IPS-18a (cell line): Measurements from ENCODE around the gene APH1B.
"Not testable (repeated sequence)": the region's sequence is repeated elsewhere in the genome, so short reads cannot be mapped to it uniquely, and the experiment has no call there.

Experiments
- H3K27ac ChIP-seq: one replicate; pipeline ENCODE4 v1.5.1; 2013; ENCODE audit warnings: low read length
- H3K27me3 ChIP-seq: one replicate; pipeline ENCODE4 v1.6.1; 2013; ENCODE audit warnings: mild to moderate bottlenecking, low read length; ENCODE audit not compliant: control insufficient read depth, insufficient read depth
- H3K36me3 ChIP-seq: one replicate; pipeline ENCODE4 v1.6.1; 2013; ENCODE audit warnings: low read depth, low read length; ENCODE audit not compliant: control insufficient read depth
- H3K4me1 ChIP-seq: one replicate; pipeline ENCODE4 v1.6.1; 2013; ENCODE audit warnings: low read depth, low read length; ENCODE audit not compliant: control insufficient read depth
- H3K4me3 ChIP-seq: one replicate; pipeline ENCODE4 v1.5.1; 2013; ENCODE audit warnings: low read length
- H3K9ac ChIP-seq: one replicate; pipeline ENCODE4 v1.6.1; 2013; ENCODE audit warnings: mild to moderate bottlenecking, low read length, moderate library complexity
- H3K9me3 ChIP-seq: one replicate; pipeline ENCODE4 v1.6.1; 2013; ENCODE audit warnings: low read depth, low read length; ENCODE audit not compliant: control insufficient read depth

Gene APH1B

DNA sequence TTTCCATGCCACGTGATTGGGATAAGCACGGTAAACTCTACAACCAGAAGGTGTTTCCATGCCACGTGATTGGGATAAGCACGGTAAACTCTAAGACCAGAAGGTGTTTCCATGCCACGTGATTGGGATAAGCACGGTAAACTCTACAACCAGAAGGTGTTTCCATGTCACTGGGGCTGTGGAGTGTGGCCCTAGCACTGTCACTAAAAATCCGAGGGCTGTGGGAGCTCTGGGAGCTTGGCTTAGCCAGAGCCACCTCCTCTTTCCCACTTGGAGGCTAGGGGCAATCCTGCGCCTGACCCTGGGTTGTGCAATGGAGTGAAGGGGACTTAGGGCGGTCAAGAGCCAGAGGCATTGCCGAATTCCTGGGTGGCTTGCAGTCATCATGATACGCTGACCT is 43.6 kb downstream of the APH1B start:
- H3K27ac ChIP-seq, H3K4me3 ChIP-seq, H3K36me3 ChIP-seq, H3K4me1 ChIP-seq, H3K27me3 ChIP-seq, H3K9ac ChIP-seq, H3K9me3 ChIP-seq: not testable (repeated sequence)

DNA sequence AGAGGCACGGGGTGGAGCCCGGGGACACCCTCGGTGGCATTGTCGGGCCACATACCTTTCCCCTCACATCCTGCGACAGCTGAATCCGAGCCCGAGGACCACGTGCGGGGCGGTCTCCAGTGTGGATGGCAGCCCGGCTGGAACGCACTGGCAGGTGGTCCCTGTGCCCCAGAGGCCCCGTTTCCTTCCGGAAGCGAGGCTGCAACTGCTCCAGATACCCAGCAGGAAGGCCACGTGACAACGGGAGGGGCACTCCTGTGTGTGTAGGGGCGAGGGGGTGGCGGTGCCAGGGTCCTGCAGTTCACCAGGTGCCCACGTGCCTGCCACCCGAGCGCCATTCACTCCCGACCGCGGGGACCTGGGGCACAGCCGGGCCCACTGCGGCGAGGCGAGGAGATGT is 44.1 kb downstream of the APH1B start:
- H3K9me3 ChIP-seq, result no peaks in the 10 kb centered on the region
- no peaks in the 10 kb centered on the region for H3K27me3 ChIP-seq
- no peak overlapping the region for H3K4me3 ChIP-seq
- H3K36me3 ChIP-seq, result no peaks in the 10 kb centered on the region
- peaks cover 6% of the 10 kb centered on the region for H3K4me1 ChIP-seq
- no peak overlapping the region for H3K27ac ChIP-seq
- no peak overlapping the region for H3K9ac ChIP-seq

DNA sequence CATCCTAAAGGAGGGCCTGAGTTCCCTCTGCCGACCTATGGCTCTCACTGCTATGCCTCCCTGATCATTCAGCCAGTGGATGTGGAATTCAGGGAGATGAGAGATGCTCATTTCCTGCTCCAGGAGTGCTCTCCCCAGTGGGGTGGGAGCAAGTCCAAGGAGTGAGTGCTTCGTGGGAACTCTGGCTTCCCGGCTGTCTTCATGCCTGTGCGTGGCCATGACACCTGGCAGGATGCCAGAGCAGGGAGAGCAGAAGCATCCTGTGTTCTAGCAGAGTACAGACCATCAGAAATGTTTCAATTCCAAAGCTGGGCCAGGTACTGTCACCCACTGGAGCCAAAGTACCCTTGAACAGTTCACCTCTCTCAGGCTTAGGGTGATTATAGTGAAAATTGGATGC is 45.1 kb downstream of the APH1B start:
- no peaks in the 10 kb centered on the region for H3K36me3 ChIP-seq
- no peak overlapping the region for H3K27ac ChIP-seq
- no peak overlapping the region for H3K4me3 ChIP-seq

DNA sequence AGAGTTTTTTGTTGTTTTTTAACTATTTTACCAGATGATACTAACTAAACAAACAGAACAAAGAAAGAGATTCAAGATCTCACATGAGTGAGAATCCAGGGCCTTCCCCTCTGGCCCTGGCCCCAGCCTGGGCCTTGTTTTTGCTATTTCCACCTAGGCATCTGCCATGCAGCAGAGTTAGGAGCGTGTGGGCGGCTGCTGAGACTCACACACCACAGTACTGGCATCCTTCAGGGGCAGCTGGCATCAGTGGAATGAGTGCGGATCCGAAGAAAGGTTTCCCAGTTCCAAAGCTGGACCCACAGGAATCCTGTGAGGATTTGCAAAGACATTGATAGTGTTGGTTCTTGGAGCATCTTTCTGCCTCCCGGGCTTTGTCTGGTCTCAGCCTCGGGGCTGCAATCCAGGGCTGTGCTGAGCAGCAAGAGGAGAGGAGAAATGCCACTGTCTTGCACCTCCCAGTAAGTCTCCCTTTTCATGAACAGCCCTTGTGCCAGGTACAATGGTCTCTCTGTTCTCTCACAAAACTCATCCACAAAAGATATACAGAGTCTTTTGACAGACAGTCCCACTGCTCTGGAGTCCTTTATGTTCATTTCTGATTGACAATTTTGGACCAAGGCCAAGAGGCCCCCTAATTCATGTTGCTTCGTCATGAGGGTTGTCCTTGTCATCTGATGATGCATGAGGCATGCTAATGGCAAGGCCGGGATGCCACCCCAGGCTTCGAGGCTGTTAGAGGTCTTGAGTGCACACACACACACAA is 46.6 kb downstream of the APH1B start:
- Histone ChIP-seq H3K4me1 (peaks cover 6% of the 10 kb centered on the region), H3K27me3 (no peaks in the 10 kb centered on the region), H3K27ac (no peak overlapping the region), H3K9ac (no peak overlapping the region), H3K9me3 (no peaks in the 10 kb centered on the region), H3K36me3 (no peaks in the 10 kb centered on the region), H3K4me3 (no peak overlapping the region)

More for the DNA sequence above, 45.1 kb downstream of the APH1B start:
- Histone ChIP-seq H3K4me1 (peaks cover 6% of the 10 kb centered on the region), H3K9ac (no peak overlapping the region), H3K9me3 (no peaks in the 10 kb centered on the region), H3K27me3 (no peaks in the 10 kb centered on the region)

DNA sequence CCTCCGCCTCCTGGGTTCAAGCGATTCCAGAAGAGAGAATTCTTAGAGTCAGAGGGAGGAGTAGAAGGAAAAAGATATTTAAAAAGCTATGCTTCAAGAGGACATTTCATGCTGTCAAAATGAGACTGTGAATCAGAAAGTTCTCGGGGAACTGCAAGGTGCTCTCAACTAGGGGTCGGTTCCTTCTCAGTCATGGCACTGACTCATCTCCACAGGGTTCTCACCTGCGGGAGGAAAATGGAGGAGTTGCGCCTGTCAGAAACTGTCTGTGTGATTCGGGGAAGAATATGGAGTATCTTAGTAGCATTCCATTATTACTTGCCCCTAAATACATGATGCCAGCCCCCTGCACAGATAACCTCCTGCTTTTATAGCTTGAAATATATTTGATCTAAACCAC is 47.4 kb downstream of the APH1B start:
- Histone ChIP-seq H3K27ac (no peak overlapping the region), H3K27me3 (no peaks in the 10 kb centered on the region), H3K9ac (no peak overlapping the region), H3K4me3 (no peak overlapping the region), H3K4me1 (peaks cover 6% of the 10 kb centered on the region), H3K9me3 (no peaks in the 10 kb centered on the region), H3K36me3 (no peaks in the 10 kb centered on the region)

DNA sequence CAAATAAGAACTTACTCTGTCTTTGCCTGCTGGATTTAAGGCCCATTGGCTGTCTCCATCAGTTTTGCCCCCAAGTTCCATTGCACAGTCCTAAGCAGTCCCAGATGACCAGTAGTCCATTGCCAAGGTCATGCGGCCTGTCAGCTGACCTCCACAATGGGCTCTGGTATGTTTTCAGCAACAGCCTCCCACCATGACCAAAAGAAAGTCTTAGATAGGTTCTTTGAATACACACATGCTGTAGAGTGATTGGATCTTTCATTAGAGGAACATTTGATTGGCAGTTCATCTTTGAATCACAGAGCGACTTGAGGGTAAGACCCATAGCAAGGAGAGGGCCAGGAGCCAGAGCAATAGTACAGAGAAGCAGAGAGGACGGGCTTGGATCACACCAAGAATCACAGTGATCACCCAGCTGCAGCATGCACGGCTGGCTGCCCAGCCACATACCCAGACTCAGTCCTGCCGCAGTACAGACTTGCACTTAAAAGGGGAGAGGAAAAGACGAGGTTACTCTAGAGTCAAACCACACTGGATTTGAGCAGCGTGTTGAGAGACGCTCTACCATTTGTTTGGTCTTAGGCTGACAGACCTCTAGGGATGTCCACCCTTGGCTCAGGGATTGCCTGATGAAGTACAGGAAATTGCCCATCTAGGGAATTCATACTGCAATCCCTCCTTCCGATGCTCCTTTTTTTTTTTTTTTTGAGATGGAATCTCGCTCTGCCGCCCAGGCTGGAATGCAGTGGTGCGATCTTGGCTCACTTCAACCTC is 50.4 kb downstream of the APH1B start:
- Histone ChIP-seq H3K4me3 (no peak overlapping the region), H3K27ac (no peak overlapping the region), H3K4me1 (peaks cover 6% of the 10 kb centered on the region), H3K27me3 (no peaks in the 10 kb centered on the region), H3K9ac (no peak overlapping the region), H3K9me3 (no peaks in the 10 kb centered on the region), H3K36me3 (no peaks in the 10 kb centered on the region)

DNA sequence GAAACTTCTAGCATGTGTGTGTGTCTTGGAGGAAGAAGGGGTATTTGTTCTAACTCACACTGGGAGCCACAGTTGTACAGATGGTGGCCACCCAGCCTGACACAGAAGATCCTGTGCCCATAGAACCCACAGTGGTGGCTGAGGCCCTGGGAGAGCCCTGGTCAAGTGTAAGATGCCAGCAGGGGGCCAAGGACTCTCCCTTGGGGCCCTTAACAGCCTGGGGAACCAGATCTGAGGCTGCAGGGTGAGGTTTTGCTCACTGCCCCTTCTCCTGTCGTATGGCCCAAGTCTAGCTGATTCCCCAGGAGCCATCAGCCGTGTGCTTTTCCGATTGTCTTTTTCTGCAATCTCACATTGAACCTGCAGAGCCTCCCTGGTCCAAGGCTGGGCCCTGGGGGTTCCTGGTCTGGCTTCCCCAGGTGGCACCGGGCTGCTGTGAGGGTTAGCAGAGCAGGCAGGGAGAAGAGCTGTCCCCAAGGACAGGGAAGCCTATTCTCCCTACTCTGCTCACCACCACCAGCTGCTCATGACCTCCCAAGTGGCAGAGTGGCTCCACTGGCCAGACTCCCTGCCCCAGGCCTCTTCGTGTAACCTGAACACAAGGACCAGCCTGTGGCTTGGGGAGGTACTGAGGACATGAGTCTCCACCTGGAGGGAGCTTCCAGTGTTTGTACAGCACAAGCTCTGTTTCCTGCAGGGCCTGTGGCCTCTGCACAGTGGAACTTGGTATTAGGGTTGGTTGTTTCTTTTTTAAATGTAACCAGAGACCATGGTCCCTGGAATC is 52.4 kb downstream of the APH1B start:
- Histone ChIP-seq H3K9ac (no peak overlapping the region), H3K4me1 (no peaks in the 10 kb centered on the region), H3K27ac (no peak overlapping the region), H3K36me3 (no peaks in the 10 kb centered on the region), H3K4me3 (no peak overlapping the region), H3K9me3 (no peaks in the 10 kb centered on the region), H3K27me3 (no peaks in the 10 kb centered on the region)

DNA sequence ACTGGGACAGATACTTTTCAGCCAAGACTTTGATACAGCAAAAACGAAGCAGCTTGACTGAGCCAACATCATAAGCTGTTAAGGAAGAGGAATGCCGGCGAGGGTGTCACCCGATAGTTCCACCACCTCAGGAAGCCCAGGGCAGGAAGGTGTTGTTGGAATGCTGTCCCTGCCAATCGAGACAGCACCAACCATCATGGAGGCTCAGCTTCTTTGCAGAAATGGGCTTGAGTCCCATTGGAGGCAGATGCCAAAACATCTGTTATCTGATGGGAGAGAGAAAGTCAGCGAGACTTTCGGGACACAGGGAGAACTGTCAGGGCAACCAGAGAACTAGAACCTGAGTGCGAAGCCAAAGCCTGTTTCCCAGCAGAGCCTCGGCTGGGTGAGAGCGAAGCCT is 53.5 kb downstream of the APH1B start:
- H3K36me3 ChIP-seq, result no peaks in the 10 kb centered on the region
- H3K27me3 ChIP-seq, result no peaks in the 10 kb centered on the region
- no peak overlapping the region for H3K27ac ChIP-seq
- no peaks in the 10 kb centered on the region for H3K4me1 ChIP-seq
- no peak overlapping the region for H3K9ac ChIP-seq
- no peak overlapping the region for H3K4me3 ChIP-seq
- no peaks in the 10 kb centered on the region for H3K9me3 ChIP-seq

DNA sequence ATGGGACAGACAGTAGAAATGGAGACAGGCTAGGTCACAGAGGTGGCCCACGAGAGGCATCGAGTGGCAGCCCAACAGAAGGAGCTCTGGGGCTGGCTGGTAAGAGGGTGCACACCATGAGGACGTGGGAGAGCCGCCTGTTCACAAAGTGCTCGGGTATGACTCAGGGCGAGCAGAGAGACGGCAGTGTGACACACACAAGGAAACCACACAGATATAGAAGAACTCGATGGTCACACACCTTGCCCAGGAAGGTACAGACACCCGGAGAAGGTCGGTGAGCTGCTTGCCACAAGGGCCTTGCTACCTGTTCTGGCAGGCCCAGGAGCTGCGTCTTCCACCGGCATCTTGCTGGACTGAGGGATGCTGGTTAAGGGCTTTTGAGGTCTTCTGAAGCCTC is 54.1 kb downstream of the APH1B start:
- no peaks in the 10 kb centered on the region for H3K27me3 ChIP-seq
- no peak overlapping the region for H3K9ac ChIP-seq
- H3K4me1 ChIP-seq, result no peaks in the 10 kb centered on the region
- H3K27ac ChIP-seq, result no peak overlapping the region
- no peaks in the 10 kb centered on the region for H3K9me3 ChIP-seq
- H3K36me3 ChIP-seq, result no peaks in the 10 kb centered on the region
- H3K4me3 ChIP-seq, result no peak overlapping the region

DNA sequence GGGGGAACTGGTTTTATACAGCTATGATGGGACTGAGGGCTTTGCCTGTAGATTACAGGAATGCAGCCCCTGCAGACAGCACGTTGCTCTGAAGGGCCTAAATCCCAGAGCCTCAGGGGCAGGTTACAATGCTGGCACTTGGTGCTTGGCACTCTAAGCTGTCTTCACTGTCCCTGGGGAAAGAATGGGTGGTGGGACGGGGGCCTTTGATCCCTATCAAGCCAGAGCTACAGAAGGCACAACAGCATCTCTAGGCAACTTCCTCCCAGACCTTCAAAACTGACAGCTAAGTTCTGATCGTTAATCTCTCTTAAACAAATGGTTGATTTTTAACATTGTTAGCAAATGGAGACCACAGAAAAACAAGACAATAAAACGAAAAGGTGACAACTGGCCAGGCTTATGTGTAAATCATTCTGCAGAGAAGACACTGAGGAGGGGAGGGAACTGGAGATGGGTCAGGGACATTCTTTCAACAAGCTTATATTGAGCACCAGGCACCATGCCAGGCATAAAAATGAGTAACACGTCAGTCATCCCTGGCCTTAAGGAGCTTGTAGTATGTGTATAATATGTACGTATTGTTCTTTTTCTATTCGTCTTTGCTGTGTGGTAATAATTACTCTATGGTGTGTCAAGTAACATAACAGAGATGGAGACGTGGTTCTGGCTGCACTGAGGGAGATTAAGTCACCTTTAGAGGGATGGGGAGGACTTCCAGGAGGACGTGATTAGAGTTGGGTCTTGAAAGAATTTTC is 55.1 kb downstream of the APH1B start:
- Histone ChIP-seq H3K9me3 (no peaks in the 10 kb centered on the region), H3K27me3 (no peaks in the 10 kb centered on the region), H3K27ac (no peak overlapping the region), H3K36me3 (no peaks in the 10 kb centered on the region), H3K9ac (no peak overlapping the region), H3K4me3 (no peak overlapping the region), H3K4me1 (no peaks in the 10 kb centered on the region)

DNA sequence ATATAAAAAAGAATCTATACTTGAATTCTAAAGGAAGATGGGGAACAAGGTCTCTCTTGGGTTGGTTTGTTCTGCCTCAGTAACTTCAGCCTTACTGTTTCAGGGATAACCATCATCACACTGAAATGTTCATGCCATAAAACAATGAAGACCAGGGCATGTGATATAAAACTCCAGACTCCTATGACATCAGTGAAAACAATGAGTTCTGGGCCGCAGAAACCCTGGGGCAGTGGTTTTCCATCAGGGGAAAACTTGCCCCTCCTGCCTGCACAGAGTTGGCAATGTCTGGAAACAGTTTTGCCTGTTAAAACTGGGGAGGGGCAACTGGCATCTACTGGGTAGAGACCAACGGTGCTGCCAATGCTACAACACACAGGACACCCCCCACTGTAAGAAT is 57.4 kb downstream of the APH1B start:
- Histone ChIP-seq H3K4me1 (peaks cover 12% of the 10 kb centered on the region), H3K36me3 (no peaks in the 10 kb centered on the region), H3K27ac (no peak overlapping the region), H3K9ac (no peak overlapping the region), H3K27me3 (no peaks in the 10 kb centered on the region), H3K4me3 (no peak overlapping the region), H3K9me3 (no peaks in the 10 kb centered on the region)
